Measurements from ENCODE around the gene ZNF777.

DNA sequence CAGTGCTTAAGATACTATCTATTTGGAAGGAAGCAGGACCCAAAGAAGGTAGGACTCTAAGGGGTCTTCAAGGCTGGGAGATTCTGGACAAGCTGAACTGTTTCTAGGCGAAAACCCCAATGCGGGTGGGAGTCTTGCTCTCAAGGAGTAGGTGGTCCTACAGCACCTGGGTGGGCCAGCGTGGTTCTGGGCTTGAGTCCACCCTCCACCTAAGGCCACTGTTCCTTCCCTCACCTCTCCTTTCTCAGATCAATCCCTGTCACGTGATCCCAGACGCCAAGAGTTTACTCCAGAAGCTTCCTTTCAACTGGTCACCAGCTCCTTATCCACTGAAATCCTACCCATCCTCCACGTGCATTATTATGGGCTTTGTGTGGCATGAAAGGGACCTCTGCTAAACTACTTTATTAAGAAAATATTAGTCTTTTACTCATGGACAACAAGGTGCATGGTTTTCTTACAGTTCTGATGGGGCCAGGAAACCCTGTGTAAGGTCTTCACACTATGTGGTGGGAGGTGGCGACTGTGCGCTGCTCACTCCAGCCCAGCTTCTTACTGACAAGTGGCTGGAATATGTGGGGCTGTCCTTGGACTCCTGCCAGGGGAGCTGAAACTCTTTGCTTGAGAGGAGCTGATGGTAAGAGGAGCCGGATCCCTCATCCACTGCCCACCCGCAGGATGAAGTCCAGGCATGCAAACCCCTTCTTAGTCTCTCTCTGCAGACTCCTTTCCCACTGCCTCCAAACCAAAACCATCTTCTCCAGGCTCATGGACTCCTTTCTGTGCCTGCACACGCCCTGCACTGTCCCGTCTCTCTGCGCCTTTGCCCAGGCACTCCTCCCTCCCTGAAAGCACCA is 35.2 kb upstream of the ZNF777 start:
- TF ChIP-seq CTCF (conservative IDR thresholded peaks at IDR 0.05 in 1 of 2, IDR thresholded peaks at IDR 0.05 in 1 of 2; ENCODE audit: extremely low read depth in 1 of 2, insufficient read depth in 1 of 2, low read depth in 1 of 2, low read length in 2 of 2) = no peak
- no peak for TF ChIP-seq EZH2 (IDR thresholded peaks at IDR 0.05; ENCODE audit: borderline replicate concordance, low read length)
